Prostate gland (tissue), 2 donors: Measurements from ENCODE around the gene CGA.

Experiments used
- POLR2A ChIP-seq: fragments of 450-650 bp; IDR thresholded peaks from one replicate; pipeline ENCODE4 v1.6.1; 2016; ENCODE audit warnings: antibody characterized with exemption, mild to moderate bottlenecking
- TF ChIP-seq, protein P1 (sequence below), 4 experiments: fragments of 200-600 bp in 2 of 4; fragments of 450-650 bp in 2 of 4; sonication (generic) in 2 of 4; IDR thresholded peaks; 1 replicate in 3 of 4; 2 replicates in 1 of 4; pipeline ENCODE4 v1.5.1; 2016 to 2019; ENCODE audit warnings: antibody characterized with exemption in 4 of 4, mild to moderate bottlenecking in 2 of 4, moderate library complexity in 2 of 4

DNA sequence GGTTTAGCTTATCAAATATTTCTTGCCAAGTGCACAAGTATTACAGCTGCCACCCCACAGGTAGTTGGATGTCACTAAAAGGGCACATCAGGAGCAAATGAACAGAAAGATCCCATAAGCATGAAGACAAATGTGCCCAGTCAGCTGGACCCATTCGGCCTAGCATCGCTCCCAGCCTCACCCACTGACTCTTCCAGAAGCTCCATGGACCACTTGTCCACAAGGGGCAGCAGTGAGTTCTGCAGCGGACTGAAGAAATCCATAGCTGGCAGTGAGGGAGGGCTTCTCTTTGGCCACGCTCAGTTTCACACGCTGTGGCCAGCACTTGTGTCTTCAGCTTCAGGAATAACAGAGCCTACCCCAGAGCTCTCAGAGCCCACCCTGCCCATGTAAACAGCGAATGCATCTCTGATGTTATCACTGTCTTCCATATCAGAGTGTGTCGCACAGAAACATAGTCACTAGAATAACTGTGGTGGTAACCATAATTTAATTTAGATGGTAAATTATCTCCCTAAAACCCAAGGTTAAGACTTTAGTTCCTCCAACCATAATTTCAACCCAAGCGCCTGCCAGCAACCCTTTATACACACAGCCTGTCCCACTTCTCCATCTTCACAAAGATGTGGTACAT is 15.8 kb downstream of the CGA start:
- no peak for TF ChIP-seq POLR2A
- TF ChIP-seq, protein P1, sequence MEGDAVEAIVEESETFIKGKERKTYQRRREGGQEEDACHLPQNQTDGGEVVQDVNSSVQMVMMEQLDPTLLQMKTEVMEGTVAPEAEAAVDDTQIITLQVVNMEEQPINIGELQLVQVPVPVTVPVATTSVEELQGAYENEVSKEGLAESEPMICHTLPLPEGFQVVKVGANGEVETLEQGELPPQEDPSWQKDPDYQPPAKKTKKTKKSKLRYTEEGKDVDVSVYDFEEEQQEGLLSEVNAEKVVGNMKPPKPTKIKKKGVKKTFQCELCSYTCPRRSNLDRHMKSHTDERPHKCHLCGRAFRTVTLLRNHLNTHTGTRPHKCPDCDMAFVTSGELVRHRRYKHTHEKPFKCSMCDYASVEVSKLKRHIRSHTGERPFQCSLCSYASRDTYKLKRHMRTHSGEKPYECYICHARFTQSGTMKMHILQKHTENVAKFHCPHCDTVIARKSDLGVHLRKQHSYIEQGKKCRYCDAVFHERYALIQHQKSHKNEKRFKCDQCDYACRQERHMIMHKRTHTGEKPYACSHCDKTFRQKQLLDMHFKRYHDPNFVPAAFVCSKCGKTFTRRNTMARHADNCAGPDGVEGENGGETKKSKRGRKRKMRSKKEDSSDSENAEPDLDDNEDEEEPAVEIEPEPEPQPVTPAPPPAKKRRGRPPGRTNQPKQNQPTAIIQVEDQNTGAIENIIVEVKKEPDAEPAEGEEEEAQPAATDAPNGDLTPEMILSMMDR (IDR thresholded peaks at IDR 0.05) = peak in 3 of 4 experiments; percentile 5 to 29 (median 20)
